Measurements from ENCODE around the gene ENTPD7.

ENTPD7 gene

GRCh38 chr10:99672884-99673283, 13.6 kb downstream of the ENTPD7 start:
- H3K4me1 ChIP-seq (ENCODE audit: control insufficient read depth, insufficient read depth, low read length): peaks cover 10% of the 10 kb centered on the region
- DNase-seq (ENCODE audit: low read depth): no peak
- H3K36me3 ChIP-seq (ENCODE audit: control insufficient read depth, insufficient read depth, low read length, severe bottlenecking): peaks cover 29% of the 10 kb centered on the region
- H3K4me3 ChIP-seq (ENCODE audit: low read length): no peak overlapping the region
- no peaks in the 10 kb centered on the region for H3K27me3 ChIP-seq (replicated peaks; ENCODE audit: control insufficient read depth, insufficient read depth, low read length)
- H3K9me3 ChIP-seq (ENCODE audit: control insufficient read depth, low read length): no peaks in the 10 kb centered on the region
- no peak overlapping the region for H3K9ac ChIP-seq (ENCODE audit: low read length)

- Histone ChIP-seq H3K4me1 (ENCODE audit: control insufficient read depth, insufficient read depth, low read length) (peaks cover 10% of the 10 kb centered on the region), H3K27me3 (replicated peaks; ENCODE audit: control insufficient read depth, insufficient read depth, low read length) (no peaks in the 10 kb centered on the region), H3K9me3 (ENCODE audit: control insufficient read depth, low read length) (no peaks in the 10 kb centered on the region), H3K36me3 (ENCODE audit: control insufficient read depth, insufficient read depth, low read length, severe bottlenecking) (peaks cover 24% of the 10 kb centered on the region), H3K4me3 (ENCODE audit: low read length) (no peak overlapping the region), H3K9ac (ENCODE audit: low read length) (no peak overlapping the region)
- no peak for DNase-seq (ENCODE audit: low read depth)
These were observed 14.2 kb downstream of the ENTPD7 start for GRCh38 chr10:99673492-99673891.

DNA sequence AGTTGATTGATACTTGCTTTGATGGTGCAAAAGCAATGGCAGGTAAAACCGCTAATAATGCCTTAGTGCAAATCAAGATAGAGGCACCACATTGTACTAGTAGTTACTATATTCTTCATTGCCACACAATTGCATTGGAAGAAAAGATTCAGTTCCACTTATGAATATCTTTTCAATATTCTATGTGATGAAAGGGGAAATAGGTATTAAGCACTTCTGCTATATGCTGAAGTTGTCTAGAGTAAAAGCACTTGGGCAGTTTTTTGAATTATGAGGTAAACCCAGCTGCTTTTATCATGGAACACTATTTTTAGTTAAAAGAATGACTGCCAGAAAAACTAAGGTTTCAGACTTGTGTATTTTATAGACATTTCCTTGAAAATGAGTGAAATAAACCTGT, 15.5 kb downstream of the ENTPD7 start:
- Histone ChIP-seq H3K4me3 (ENCODE audit: low read length) (no peak overlapping the region), H3K4me1 (ENCODE audit: control insufficient read depth, insufficient read depth, low read length) (peaks cover 10% of the 10 kb centered on the region), H3K9me3 (ENCODE audit: control insufficient read depth, low read length) (no peaks in the 10 kb centered on the region), H3K36me3 (ENCODE audit: control insufficient read depth, insufficient read depth, low read length, severe bottlenecking) (peaks cover 26% of the 10 kb centered on the region), H3K9ac (ENCODE audit: low read length) (no peak overlapping the region), H3K27me3 (replicated peaks; ENCODE audit: control insufficient read depth, insufficient read depth, low read length) (no peaks in the 10 kb centered on the region)
- DNase-seq (ENCODE audit: low read depth): no peak

DNA sequence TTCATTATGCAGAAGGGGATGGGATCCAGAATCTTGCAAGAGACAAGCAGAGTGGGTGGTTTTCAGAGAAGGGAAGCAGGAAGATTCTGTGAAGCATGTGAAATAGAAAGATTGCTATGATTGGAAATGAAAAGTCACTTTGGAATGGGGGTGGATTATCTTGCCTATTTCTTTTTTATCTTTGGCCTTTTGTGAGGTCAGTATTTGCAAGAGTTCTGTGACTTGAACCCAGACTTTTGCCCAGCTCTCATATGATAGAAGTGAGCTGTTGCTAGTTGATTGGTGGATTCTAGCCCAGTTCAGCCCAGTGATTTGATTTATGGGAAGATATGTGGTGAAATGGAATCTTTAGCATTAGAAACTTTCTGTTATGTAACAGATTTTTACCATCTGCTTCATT, 17.1 kb downstream of the ENTPD7 start:
- peak; percentile 55 for DNase-seq (ENCODE audit: low read depth)
- no peak overlapping the region for H3K9ac ChIP-seq (ENCODE audit: low read length)
- peaks cover 13% of the 10 kb centered on the region for H3K4me1 ChIP-seq (ENCODE audit: control insufficient read depth, insufficient read depth, low read length)
- no peaks in the 10 kb centered on the region for H3K27me3 ChIP-seq (replicated peaks; ENCODE audit: control insufficient read depth, insufficient read depth, low read length)
- H3K9me3 ChIP-seq (ENCODE audit: control insufficient read depth, low read length): no peaks in the 10 kb centered on the region
- H3K4me3 ChIP-seq (ENCODE audit: low read length): no peak overlapping the region
- H3K36me3 ChIP-seq (ENCODE audit: control insufficient read depth, insufficient read depth, low read length, severe bottlenecking): peaks cover 28% of the 10 kb centered on the region

DNA sequence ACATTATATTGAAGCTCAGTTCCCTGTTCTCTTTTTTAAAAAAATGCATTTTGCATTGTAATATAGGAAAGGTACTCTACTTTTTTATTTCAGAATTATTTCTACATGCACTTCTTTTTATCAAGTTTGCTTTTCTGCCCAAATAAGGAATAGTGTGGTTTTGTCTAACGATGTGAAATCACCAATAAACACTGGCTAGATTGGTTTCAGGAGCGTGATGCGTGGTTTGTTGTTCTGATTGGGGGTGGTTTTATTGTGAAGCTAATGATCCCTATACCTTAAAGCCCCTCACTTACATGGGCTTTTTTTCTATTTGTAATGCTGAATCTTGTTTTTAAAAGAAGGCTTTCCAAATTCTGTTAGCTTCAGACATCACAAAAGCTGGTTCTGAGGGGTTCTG, 17.6 kb downstream of the ENTPD7 start:
- no peak overlapping the region for H3K4me3 ChIP-seq (ENCODE audit: low read length)
- H3K36me3 ChIP-seq (ENCODE audit: control insufficient read depth, insufficient read depth, low read length, severe bottlenecking): peaks cover 24% of the 10 kb centered on the region
- H3K9me3 ChIP-seq (ENCODE audit: control insufficient read depth, low read length): no peaks in the 10 kb centered on the region
- H3K9ac ChIP-seq (ENCODE audit: low read length): no peak overlapping the region
- H3K4me1 ChIP-seq (ENCODE audit: control insufficient read depth, insufficient read depth, low read length): peaks cover 17% of the 10 kb centered on the region
- no peaks in the 10 kb centered on the region for H3K27me3 ChIP-seq (replicated peaks; ENCODE audit: control insufficient read depth, insufficient read depth, low read length)
- DNase-seq (ENCODE audit: low read depth): no peak

- no peaks in the 10 kb centered on the region for H3K27me3 ChIP-seq (replicated peaks; ENCODE audit: control insufficient read depth, insufficient read depth, low read length)
- no peak overlapping the region for H3K9ac ChIP-seq (ENCODE audit: low read length)
- H3K4me1 ChIP-seq (ENCODE audit: control insufficient read depth, insufficient read depth, low read length): peaks cover 21% of the 10 kb centered on the region
- DNase-seq (ENCODE audit: low read depth): no peak
- peaks cover 37% of the 10 kb centered on the region for H3K36me3 ChIP-seq (ENCODE audit: control insufficient read depth, insufficient read depth, low read length, severe bottlenecking)
- no peak overlapping the region for H3K4me3 ChIP-seq (ENCODE audit: low read length)
- no peaks in the 10 kb centered on the region for H3K9me3 ChIP-seq (ENCODE audit: control insufficient read depth, low read length)
These were observed 19.6 kb downstream of the ENTPD7 start for GRCh38 chr10:99678921-99679320.

GRCh38 chr10:99681553-99681952, 22.2 kb downstream of the ENTPD7 start:
- Histone ChIP-seq H3K4me3 (ENCODE audit: low read length) (no peak overlapping the region), H3K9ac (ENCODE audit: low read length) (no peak overlapping the region), H3K27me3 (replicated peaks; ENCODE audit: control insufficient read depth, insufficient read depth, low read length) (no peaks in the 10 kb centered on the region), H3K4me1 (ENCODE audit: control insufficient read depth, insufficient read depth, low read length) (peaks cover 13% of the 10 kb centered on the region), H3K36me3 (ENCODE audit: control insufficient read depth, insufficient read depth, low read length, severe bottlenecking) (peaks cover 57% of the 10 kb centered on the region), H3K9me3 (ENCODE audit: control insufficient read depth, low read length) (no peaks in the 10 kb centered on the region)
- peak; percentile 76 for DNase-seq (ENCODE audit: low read depth)

- H3K9me3 ChIP-seq (ENCODE audit: control insufficient read depth, low read length): no peaks in the 10 kb centered on the region
- DNase-seq (ENCODE audit: low read depth): peak; percentile 13
- no peak overlapping the region for H3K4me3 ChIP-seq (ENCODE audit: low read length)
- no peaks in the 10 kb centered on the region for H3K27me3 ChIP-seq (replicated peaks; ENCODE audit: control insufficient read depth, insufficient read depth, low read length)
- peaks cover 58% of the 10 kb centered on the region for H3K36me3 ChIP-seq (ENCODE audit: control insufficient read depth, insufficient read depth, low read length, severe bottlenecking)
- peaks cover 12% of the 10 kb centered on the region for H3K4me1 ChIP-seq (ENCODE audit: control insufficient read depth, insufficient read depth, low read length)
- H3K9ac ChIP-seq (ENCODE audit: low read length): no peak overlapping the region
These were observed 22.7 kb downstream of the ENTPD7 start for GRCh38 chr10:99682032-99682431.

DNA sequence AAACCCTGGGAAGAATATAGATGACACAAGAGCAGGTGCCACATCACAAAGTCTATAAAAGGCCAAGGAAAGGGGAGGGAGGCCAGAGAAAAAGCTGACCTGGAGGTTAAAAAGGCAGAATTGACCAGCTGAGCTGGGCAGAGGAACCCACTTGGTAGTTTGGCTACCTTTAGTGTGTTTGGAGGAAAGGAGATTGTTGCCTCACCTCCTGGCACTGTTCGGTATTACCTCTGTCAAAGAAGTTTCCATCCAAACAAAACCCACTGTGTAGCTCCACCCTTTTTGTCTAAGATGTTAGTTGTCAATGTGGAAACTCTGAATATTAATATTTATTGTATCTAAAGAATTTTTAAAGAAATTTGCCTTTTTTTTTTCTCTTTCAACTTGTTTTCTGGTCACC, 23.4 kb downstream of the ENTPD7 start:
- Histone ChIP-seq H3K4me1 (ENCODE audit: control insufficient read depth, insufficient read depth, low read length) (peaks cover 12% of the 10 kb centered on the region), H3K36me3 (ENCODE audit: control insufficient read depth, insufficient read depth, low read length, severe bottlenecking) (peaks cover 61% of the 10 kb centered on the region), H3K4me3 (ENCODE audit: low read length) (no peak overlapping the region), H3K9ac (ENCODE audit: low read length) (no peak overlapping the region), H3K9me3 (ENCODE audit: control insufficient read depth, low read length) (no peaks in the 10 kb centered on the region), H3K27me3 (replicated peaks; ENCODE audit: control insufficient read depth, insufficient read depth, low read length) (no peaks in the 10 kb centered on the region)
- DNase-seq (ENCODE audit: low read depth): no peak

- no peak for DNase-seq (ENCODE audit: low read depth)
- H3K36me3 ChIP-seq (ENCODE audit: control insufficient read depth, insufficient read depth, low read length, severe bottlenecking): peaks cover 51% of the 10 kb centered on the region
These were observed 26.3 kb downstream of the ENTPD7 start for GRCh38 chr10:99685597-99685967.

GRCh38 chr10:99689461-99689860, 30.2 kb downstream of the ENTPD7 start:
- Histone ChIP-seq H3K4me3 (ENCODE audit: low read length) (no peak overlapping the region), H3K4me1 (ENCODE audit: control insufficient read depth, insufficient read depth, low read length) (peaks cover 8% of the 10 kb centered on the region), H3K36me3 (ENCODE audit: control insufficient read depth, insufficient read depth, low read length, severe bottlenecking) (peaks cover 53% of the 10 kb centered on the region), H3K9me3 (ENCODE audit: control insufficient read depth, low read length) (no peaks in the 10 kb centered on the region), H3K27me3 (replicated peaks; ENCODE audit: control insufficient read depth, insufficient read depth, low read length) (no peaks in the 10 kb centered on the region), H3K9ac (ENCODE audit: low read length) (no peak overlapping the region)
- DNase-seq (ENCODE audit: low read depth): peak; percentile 40

More at GRCh38 chr10:99685597-99685967, 26.3 kb downstream of the ENTPD7 start:
- Histone ChIP-seq H3K9me3 (ENCODE audit: control insufficient read depth, low read length) (no peaks in the 10 kb centered on the region), H3K9ac (ENCODE audit: low read length) (no peak overlapping the region), H3K4me1 (ENCODE audit: control insufficient read depth, insufficient read depth, low read length) (peaks cover 14% of the 10 kb centered on the region), H3K27me3 (replicated peaks; ENCODE audit: control insufficient read depth, insufficient read depth, low read length) (no peaks in the 10 kb centered on the region), H3K4me3 (ENCODE audit: low read length) (no peak overlapping the region)

- H3K27me3 ChIP-seq (replicated peaks; ENCODE audit: control insufficient read depth, insufficient read depth, low read length): no peaks in the 10 kb centered on the region
- peak overlapping the region; percentile 33 for H3K9ac ChIP-seq (ENCODE audit: low read length)
- H3K9me3 ChIP-seq (ENCODE audit: control insufficient read depth, low read length): no peaks in the 10 kb centered on the region
- DNase-seq (ENCODE audit: low read depth): peak; percentile 80
- H3K4me3 ChIP-seq (ENCODE audit: low read length): no peak overlapping the region
- H3K36me3 ChIP-seq (ENCODE audit: control insufficient read depth, insufficient read depth, low read length, severe bottlenecking): peaks cover 59% of the 10 kb centered on the region
- peaks cover 22% of the 10 kb centered on the region for H3K4me1 ChIP-seq (ENCODE audit: control insufficient read depth, insufficient read depth, low read length)
These were observed 34.7 kb downstream of the ENTPD7 start for GRCh38 chr10:99693933-99694583.

Measured in adipocyte (in vitro differentiated cells).